ENCODE results near the gene CRACR2A. TPM values are rescaled to one million over a fixed set of nuclear protein-coding genes. Genes with fewer than 3 reads are reported as not detected.

CRACR2A gene
- total RNA-seq, 6 experiments from 2014 or later = 0.43 to 1.5 (median 0.91) TPM

DNA sequence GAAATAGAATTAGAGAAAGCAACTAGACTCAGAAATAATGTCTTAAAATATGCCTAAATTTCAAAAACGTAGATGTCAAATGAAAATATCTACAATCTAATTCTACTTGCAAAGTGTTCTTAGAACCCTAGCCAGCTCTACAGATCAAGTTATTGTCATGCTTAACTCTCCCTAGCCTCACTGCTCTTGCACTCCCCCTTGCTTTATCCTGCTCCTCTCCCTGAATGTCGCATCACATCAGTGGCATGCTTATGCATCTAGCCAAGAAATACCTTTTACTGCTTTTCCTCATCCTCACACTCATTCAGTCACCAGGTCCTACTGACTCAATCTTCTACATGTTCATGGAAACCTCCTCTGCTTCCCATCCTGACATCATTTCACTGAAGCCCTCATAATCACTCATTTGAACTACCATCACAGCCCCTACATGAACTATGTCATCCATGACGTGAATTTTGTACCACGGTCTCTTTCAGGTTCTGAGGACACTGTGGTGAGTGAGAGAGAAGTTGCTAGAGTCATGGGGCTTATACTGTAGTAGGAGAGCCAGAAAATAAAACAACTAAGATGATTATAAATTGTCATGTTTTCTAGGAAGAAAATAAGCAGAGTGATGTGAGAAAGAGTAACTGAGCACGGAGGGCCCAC lies 22.6 kb upstream of the CRACR2A start:
- no peaks in the 10 kb centered on the region for H3K9me3 ChIP-seq
- H3K36me3 ChIP-seq = no peaks in the 10 kb centered on the region
- DNase-seq (no peak), ATAC-seq (no peak)
- H3K27me3 ChIP-seq = no peaks in the 10 kb centered on the region
- TF ChIP-seq CTCF (IDR thresholded peaks at IDR 0.05) (no peak), POLR2A (IDR thresholded peaks at IDR 0.05) (no peak)
- intact Hi-C loops (cut with DNase I) = loop anchor here in 1 of 2 donors (5.0 to 10.0 kb wide), 2 partner anchors 118 to 481 kb away; no protein-coding TSS in a partner anchor
- H3K4me1 ChIP-seq = no peaks in the 10 kb centered on the region
- no peak overlapping the region for H3K27ac ChIP-seq
- 62% methylated on average over 5 of the region's 5 CpGs for WGBS (ENCODE audit: insufficient coverage, low coverage, low lambda C conversion rate, missing lambda C conversion rate)
- H3K4me3 ChIP-seq = no peak overlapping the region

- H3K27me3 ChIP-seq = no peaks in the 10 kb centered on the region
- no peak overlapping the region for H3K27ac ChIP-seq
- TF ChIP-seq CTCF (IDR thresholded peaks at IDR 0.05) = no peak
- no peak for TF ChIP-seq POLR2A (IDR thresholded peaks at IDR 0.05)
- intact Hi-C loops (cut with DNase I) = loop anchor here in 1 of 2 donors (10.0 kb wide), 1 partner anchor 478 kb away; no protein-coding TSS in a partner anchor
- DNase-seq = no peak
- no peak overlapping the region for H3K4me3 ChIP-seq
- H3K9me3 ChIP-seq = no peaks in the 10 kb centered on the region
- H3K36me3 ChIP-seq = no peaks in the 10 kb centered on the region
- ATAC-seq = no peak
- 32% methylated on average over 4 of the region's 4 CpGs for WGBS (ENCODE audit: insufficient coverage, low coverage, low lambda C conversion rate, missing lambda C conversion rate)
- no peaks in the 10 kb centered on the region for H3K4me1 ChIP-seq
Measured at GRCh38 chr12:3772380-3772779, 19.5 kb upstream of the CRACR2A start.

DNA sequence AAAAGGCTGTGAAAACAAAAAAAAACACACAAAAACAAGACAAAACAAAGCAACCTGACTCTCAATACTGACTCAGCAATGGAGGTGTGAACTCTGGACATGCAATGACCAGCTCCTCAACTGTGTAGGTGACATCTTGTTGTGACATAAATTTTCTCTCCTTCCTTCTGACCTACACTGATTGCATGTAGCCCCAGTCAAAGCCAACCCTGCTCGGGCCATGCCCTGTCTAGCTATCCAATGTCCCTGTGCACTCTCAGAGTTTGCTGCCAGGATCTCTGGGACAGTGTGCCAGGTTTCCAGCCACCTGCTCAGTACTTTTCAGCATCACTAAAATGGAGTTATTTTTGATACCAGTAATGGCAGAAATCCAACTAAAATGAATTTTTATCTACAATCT lies 18.9 kb upstream of the CRACR2A start:
- Histone ChIP-seq H3K36me3 (no peaks in the 10 kb centered on the region), H3K4me1 (no peaks in the 10 kb centered on the region), H3K27me3 (no peaks in the 10 kb centered on the region), H3K27ac (no peak overlapping the region), H3K4me3 (no peak overlapping the region), H3K9me3 (no peaks in the 10 kb centered on the region)
- 0% methylated on average over 1 of the region's 1 CpG for WGBS (ENCODE audit: insufficient coverage, low coverage, low lambda C conversion rate, missing lambda C conversion rate)
- intact Hi-C loops (cut with DNase I) = loop anchor here in 1 of 2 donors (10.0 kb wide), 1 partner anchor 477 kb away; no protein-coding TSS in a partner anchor
- ATAC-seq (peak; percentile 65 to 89 (median 70)), DNase-seq (peak in 2 of 3 donors; percentile 63 to 69)
- TF ChIP-seq CTCF (IDR thresholded peaks at IDR 0.05) (no peak), POLR2A (IDR thresholded peaks at IDR 0.05) (no peak)

DNA sequence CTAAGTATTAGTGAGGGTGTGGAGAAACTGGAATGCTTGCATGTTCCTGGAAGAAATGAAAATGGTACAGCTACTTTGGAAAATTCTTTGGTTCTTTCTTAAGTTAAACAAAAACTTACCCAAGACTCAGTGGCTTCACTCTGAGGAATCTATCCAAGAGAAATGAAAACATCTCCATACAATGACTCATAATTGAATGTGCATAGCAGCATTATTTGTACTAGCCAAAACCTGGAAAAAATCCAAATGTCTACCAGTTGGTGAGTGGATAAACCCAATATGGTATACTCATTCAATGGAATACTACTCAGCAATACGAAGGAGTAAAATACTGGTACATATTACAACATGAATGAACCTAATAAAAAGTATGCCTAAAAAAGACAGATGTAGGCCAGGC lies 18.0 kb upstream of the CRACR2A start:
- no peak for TF ChIP-seq CTCF (IDR thresholded peaks at IDR 0.05)
- no peak for TF ChIP-seq POLR2A (IDR thresholded peaks at IDR 0.05)
- no peak for ATAC-seq
- WGBS (ENCODE audit: insufficient coverage, low coverage, low lambda C conversion rate, missing lambda C conversion rate) = 100% methylated on average over 1 of the region's 1 CpG

More for the DNA sequence above, 18.0 kb upstream of the CRACR2A start:
- Histone ChIP-seq H3K27me3 (no peaks in the 10 kb centered on the region), H3K4me3 (no peak overlapping the region), H3K27ac (no peak overlapping the region), H3K9me3 (no peaks in the 10 kb centered on the region), H3K4me1 (no peaks in the 10 kb centered on the region), H3K36me3 (no peaks in the 10 kb centered on the region)
- intact Hi-C loops (cut with DNase I) = loop anchor here in 1 of 2 donors (10.0 kb wide), 1 partner anchor 476 kb away; no protein-coding TSS in a partner anchor
- no peak for DNase-seq

Measured in right lobe of liver (tissue), 6 donors.